GM23248 (cell line): ENCODE results near the gene SLC45A1.

ENCODE experiments used
- EZH2 ChIP-seq: fragments of 200-600 bp; sonication (generic); IDR thresholded peaks from 2 replicates; pipeline ENCODE4 v1.6.1; 2018; ENCODE audit warnings: antibody characterized with exemption, mild to moderate bottlenecking; ENCODE audit not compliant: insufficient read depth, poor library complexity, severe bottlenecking
- EZH2phosphoT487 ChIP-seq: fragments of 200-600 bp; sonication (generic); IDR thresholded peaks from 2 replicates; pipeline ENCODE4 v1.6.1; 2018; ENCODE audit warnings: antibody characterized with exemption, moderate library complexity, mild to moderate bottlenecking, low read depth; ENCODE audit not compliant: insufficient read depth

GRCh38 chr1:8303141-8303540, 14.8 kb upstream of the SLC45A1 start:
- TF ChIP-seq EZH2 (no peak), EZH2phosphoT487 (no peak)
